GM12864 (cell line): ENCODE measurements around the gene IL36G.

ENCODE experiments used
- DNase-seq: peaks from one replicate; pipeline ENCODE4 v3.0.0-alpha.2; 2011; ENCODE audit warnings: low read depth
- H3K4me3 ChIP-seq: 2 replicates; pipeline ENCODE4 v1.5.1; 2011; ENCODE audit warnings: mild to moderate bottlenecking, low read depth, low read length, control low read depth
- TF ChIP-seq, protein P1 (sequence below): IDR thresholded peaks from 2 replicates; pipeline ENCODE4 v1.5.1; 2011; ENCODE audit warnings: low read depth, mild to moderate bottlenecking, moderate library complexity, low read length, control low read depth, inconsistent platforms; ENCODE audit errors: missing control alignments

IL36G gene

GRCh38 chr2:112994648-112995047 is 16.8 kb downstream of the IL36G start:
- TF ChIP-seq, protein P1, sequence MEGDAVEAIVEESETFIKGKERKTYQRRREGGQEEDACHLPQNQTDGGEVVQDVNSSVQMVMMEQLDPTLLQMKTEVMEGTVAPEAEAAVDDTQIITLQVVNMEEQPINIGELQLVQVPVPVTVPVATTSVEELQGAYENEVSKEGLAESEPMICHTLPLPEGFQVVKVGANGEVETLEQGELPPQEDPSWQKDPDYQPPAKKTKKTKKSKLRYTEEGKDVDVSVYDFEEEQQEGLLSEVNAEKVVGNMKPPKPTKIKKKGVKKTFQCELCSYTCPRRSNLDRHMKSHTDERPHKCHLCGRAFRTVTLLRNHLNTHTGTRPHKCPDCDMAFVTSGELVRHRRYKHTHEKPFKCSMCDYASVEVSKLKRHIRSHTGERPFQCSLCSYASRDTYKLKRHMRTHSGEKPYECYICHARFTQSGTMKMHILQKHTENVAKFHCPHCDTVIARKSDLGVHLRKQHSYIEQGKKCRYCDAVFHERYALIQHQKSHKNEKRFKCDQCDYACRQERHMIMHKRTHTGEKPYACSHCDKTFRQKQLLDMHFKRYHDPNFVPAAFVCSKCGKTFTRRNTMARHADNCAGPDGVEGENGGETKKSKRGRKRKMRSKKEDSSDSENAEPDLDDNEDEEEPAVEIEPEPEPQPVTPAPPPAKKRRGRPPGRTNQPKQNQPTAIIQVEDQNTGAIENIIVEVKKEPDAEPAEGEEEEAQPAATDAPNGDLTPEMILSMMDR = no peak
- H3K4me3 ChIP-seq = no peak overlapping the region
- DNase-seq = no peak

DNA sequence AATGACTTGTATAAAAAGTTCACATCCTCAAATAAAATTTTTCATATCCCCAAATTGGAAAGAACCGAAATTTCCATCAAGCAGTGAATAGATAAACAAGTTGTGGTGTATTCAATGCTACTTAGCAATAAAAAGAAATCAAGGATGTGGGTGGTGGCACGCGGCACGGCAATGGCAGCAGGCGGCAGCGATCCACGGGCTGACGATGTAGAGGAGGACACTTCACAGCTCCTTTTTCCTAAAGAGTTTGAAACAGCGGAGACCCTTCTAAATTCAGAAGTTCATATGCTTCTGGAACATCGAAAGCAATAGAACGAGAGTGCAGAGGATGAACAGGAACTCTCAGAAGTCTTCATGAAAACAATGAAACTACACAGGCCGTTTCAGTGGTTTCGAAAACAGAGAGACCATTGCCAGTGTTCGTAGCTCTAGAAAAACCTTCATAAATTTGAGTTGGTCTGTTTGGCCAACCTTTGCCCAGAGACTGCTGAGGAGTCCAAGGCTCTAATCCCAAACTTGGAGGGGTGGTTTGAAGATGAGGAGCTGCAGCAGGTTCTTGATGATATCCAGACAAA is 17.6 kb downstream of the IL36G start:
- no peak for DNase-seq
- TF ChIP-seq, protein P1 = no peak
- no peak overlapping the region for H3K4me3 ChIP-seq

- H3K4me3 ChIP-seq = no peak overlapping the region
- DNase-seq = no peak
- TF ChIP-seq, protein P1 = no peak
These were observed 18.8 kb downstream of the IL36G start for GRCh38 chr2:112996635-112997034.

- H3K4me3 ChIP-seq = no peak overlapping the region
- TF ChIP-seq, protein P1 = no peak
- DNase-seq = no peak
These were observed 19.3 kb downstream of the IL36G start for GRCh38 chr2:112997151-112997550.

DNA sequence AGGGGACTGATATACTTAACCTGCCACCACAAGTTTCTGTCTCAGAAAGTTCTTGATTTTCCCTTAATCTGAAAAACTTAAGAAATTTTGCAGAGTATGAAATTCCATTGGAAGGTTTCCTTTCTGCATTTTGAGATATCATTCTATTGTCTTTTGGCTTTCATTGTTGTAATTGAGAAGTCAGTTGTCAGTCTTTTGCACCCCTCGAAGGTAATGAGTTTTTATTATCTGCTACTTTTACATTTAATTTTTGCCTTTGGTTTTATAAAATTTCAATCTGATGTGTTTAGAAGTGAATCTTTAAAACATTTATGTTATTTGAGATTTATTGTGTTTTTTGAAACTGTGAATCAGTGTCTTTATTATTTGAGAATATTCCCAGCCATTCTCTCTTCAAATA is 22.6 kb downstream of the IL36G start:
- DNase-seq = no peak
- TF ChIP-seq, protein P1 = no peak
- no peak overlapping the region for H3K4me3 ChIP-seq

GRCh38 chr2:113002677-113003076 is 24.9 kb downstream of the IL36G start:
- H3K4me3 ChIP-seq = no peak overlapping the region
- TF ChIP-seq, protein P1 = no peak
- no peak for DNase-seq

DNA sequence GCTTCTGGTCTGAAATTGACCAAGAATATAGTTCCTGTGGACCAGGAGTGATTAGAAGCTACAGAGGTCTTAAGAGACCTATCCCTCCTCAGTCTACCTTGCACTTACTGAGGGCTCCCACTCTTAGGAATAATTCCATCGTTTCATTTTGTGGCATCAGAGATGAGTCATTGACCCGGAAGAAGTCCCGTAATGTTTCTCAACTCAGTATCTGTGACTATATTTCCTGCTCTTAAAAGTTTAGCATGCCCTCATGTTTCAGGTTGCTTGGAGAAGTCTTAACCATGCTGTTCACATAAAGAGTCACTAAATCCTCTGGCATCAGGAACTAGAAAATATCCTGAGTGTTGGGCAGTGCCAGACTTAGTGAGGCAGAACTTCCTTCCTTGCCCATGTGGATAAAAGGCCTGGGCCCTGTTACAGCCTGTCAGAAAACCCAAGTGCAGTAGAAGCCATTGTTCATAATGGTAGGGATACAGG is 27.3 kb downstream of the IL36G start, which contains the start of gene IL36A:
IL36A (plus strand) TSS at position 430 of the 480 bp plus-strand sequence. CDS start 413 bp downstream, outside the sequence.
- DNase-seq = no peak
- no peak within 1 kb of the TSS for H3K4me3 ChIP-seq
- TF ChIP-seq, protein P1 = no peak
